H9 (cell line): ENCODE results near the gene AP4S1. TPM values are rescaled to one million over a fixed set of nuclear protein-coding genes. Genes with fewer than 3 reads are reported as not detected.

ENCODE experiments used
- DNase-seq: peaks from one replicate; pipeline ENCODE4 v3.0.0-alpha.2; 2017
- H2AFZ ChIP-seq: one replicate; pipeline ENCODE4 v1.6.1; 2013; ENCODE audit warnings: mild to moderate bottlenecking, low read length, control low read depth, moderate library complexity
- H2AK5ac ChIP-seq: 2 replicates; pipeline ENCODE4 v1.6.1; 2013; ENCODE audit warnings: low read length, control low read depth, mixed read lengths; ENCODE audit not compliant: insufficient read length
- H2BK120ac ChIP-seq: one replicate; pipeline ENCODE4 v1.6.1; 2013; ENCODE audit warnings: low read depth, mild to moderate bottlenecking, low read length, control low read depth, inconsistent platforms; ENCODE audit not compliant: poor library complexity, severe bottlenecking
- H2BK12ac ChIP-seq: 2 replicates; pipeline ENCODE4 v1.6.1; 2013; ENCODE audit warnings: low read length, control low read depth, mixed read lengths, low read depth; ENCODE audit not compliant: insufficient read length
- H2BK15ac ChIP-seq: 2 replicates; pipeline ENCODE4 v1.6.1; 2013; ENCODE audit warnings: low read depth, low read length, control low read depth
- H2BK20ac ChIP-seq: one replicate; pipeline ENCODE4 v1.6.1; 2013; ENCODE audit warnings: low read depth, mild to moderate bottlenecking, low read length, control low read depth, inconsistent platforms; ENCODE audit not compliant: poor library complexity, severe bottlenecking
- H2BK5ac ChIP-seq: 2 replicates; pipeline ENCODE4 v1.6.1; 2013; ENCODE audit warnings: low read length, control low read depth, mixed read lengths; ENCODE audit not compliant: insufficient read length
- H3K14ac ChIP-seq: 2 replicates; pipeline ENCODE4 v1.6.1; 2013; ENCODE audit warnings: low read length, control low read depth; ENCODE audit not compliant: insufficient read depth
- H3K18ac ChIP-seq: 2 replicates; pipeline ENCODE4 v1.6.1; 2013; ENCODE audit warnings: low read depth, mild to moderate bottlenecking, mixed read lengths, low read length, control low read depth; ENCODE audit not compliant: insufficient read length
- H3K23ac ChIP-seq: 2 replicates; pipeline ENCODE4 v1.6.1; 2013; ENCODE audit warnings: low read length, control low read depth, mixed read lengths, low read depth; ENCODE audit not compliant: insufficient read length
- H3K23me2 ChIP-seq: 2 replicates; pipeline ENCODE4 v1.6.1; 2013; ENCODE audit warnings: low read depth, mild to moderate bottlenecking, mixed read lengths, low read length, control low read depth; ENCODE audit not compliant: insufficient read length, poor library complexity, severe bottlenecking
- H3K27ac ChIP-seq: 2 replicates; pipeline ENCODE4 v1.5.1; 2013; ENCODE audit warnings: low read length, control low read depth, mixed read lengths, low read depth; ENCODE audit not compliant: insufficient read length
- H3K27me3 ChIP-seq: 2 replicates; pipeline ENCODE4 v1.6.1; 2013; ENCODE audit warnings: low read length, control low read depth, inconsistent platforms; ENCODE audit not compliant: insufficient read depth
- H3K4ac ChIP-seq: 2 replicates; pipeline ENCODE4 v1.6.1; 2013; ENCODE audit warnings: low read depth, mild to moderate bottlenecking, control low read depth, inconsistent platforms, low read length, moderate library complexity
- H3K4me1 ChIP-seq: 2 replicates; pipeline ENCODE4 v1.6.1; 2013; ENCODE audit warnings: low read length, control low read depth, inconsistent platforms; ENCODE audit not compliant: insufficient read depth
- H3K4me2 ChIP-seq: 2 replicates; pipeline ENCODE4 v1.6.1; 2013; ENCODE audit warnings: low read length, control low read depth, mixed read lengths; ENCODE audit not compliant: insufficient read length, insufficient read depth
- H3K56ac ChIP-seq: 2 replicates; pipeline ENCODE4 v1.6.1; 2013; ENCODE audit warnings: low read depth, mild to moderate bottlenecking, mixed read lengths, low read length, control low read depth; ENCODE audit not compliant: insufficient read length
- H3K79me1 ChIP-seq: 2 replicates; pipeline ENCODE4 v1.6.1; 2013; ENCODE audit warnings: low read depth, mild to moderate bottlenecking, moderate library complexity, low read length, control low read depth, inconsistent platforms; ENCODE audit not compliant: insufficient read depth, poor library complexity, severe bottlenecking
- H3K79me2 ChIP-seq: 2 replicates; pipeline ENCODE4 v1.6.1; 2013; ENCODE audit warnings: low read length, control low read depth, inconsistent platforms; ENCODE audit not compliant: insufficient read depth
- H3K9ac ChIP-seq: 2 replicates; pipeline ENCODE4 v1.6.1; 2013; ENCODE audit warnings: low read length, control low read depth, mixed read lengths; ENCODE audit not compliant: insufficient read length; ENCODE audit errors: extremely low read depth
- H3K9me3 ChIP-seq: one replicate; pipeline ENCODE4 v1.6.1; 2013; ENCODE audit warnings: low read depth, low read length, inconsistent platforms; ENCODE audit not compliant: control insufficient read depth
- H3T11ph ChIP-seq: one replicate; pipeline ENCODE4 v1.6.1; 2013; ENCODE audit warnings: mild to moderate bottlenecking, low read length, control low read depth, inconsistent platforms
- H4K20me1 ChIP-seq: one replicate; pipeline ENCODE4 v1.6.1; 2013; ENCODE audit not compliant: control insufficient read depth, insufficient read length, insufficient read depth
- H4K5ac ChIP-seq: 2 replicates; pipeline ENCODE4 v1.6.1; 2013; ENCODE audit warnings: low read depth, mild to moderate bottlenecking, mixed read lengths, low read length, control low read depth; ENCODE audit not compliant: insufficient read length
- H4K8ac ChIP-seq: replicated peaks from 2 replicates; pipeline ENCODE4 v1.6.1; 2013; ENCODE audit warnings: low read length, control low read depth, mixed read lengths, low read depth; ENCODE audit not compliant: insufficient read length
- H4K91ac ChIP-seq: 2 replicates; pipeline ENCODE4 v1.6.1; 2013; ENCODE audit warnings: low read depth, mild to moderate bottlenecking, moderate library complexity, mixed read lengths, low read length, control low read depth; ENCODE audit not compliant: insufficient read length
- H3K27ac Mint-ChIP-seq, 3 experiments: 2 replicates in 2 of 3; 3 replicates in 1 of 3; pipeline ENCODE4 v1.8.0; 2020 to 2021; ENCODE audit warnings: mixed read lengths in 3 of 3, mild to moderate bottlenecking in 1 of 3, moderate library complexity in 1 of 3
- H3K27me3 Mint-ChIP-seq: 2 replicates; pipeline ENCODE4 v1.8.0; 2021; ENCODE audit warnings: low read depth, mild to moderate bottlenecking, moderate library complexity, mixed read lengths
- H3K36me3 Mint-ChIP-seq, 3 experiments: 2 replicates in 2 of 3; 3 replicates in 1 of 3; pipeline ENCODE4 v1.8.0; 2020 to 2021; ENCODE audit warnings: low read depth in 3 of 3, mixed read lengths in 3 of 3; ENCODE audit not compliant: insufficient read depth in 1 of 3
- H3K4me1 Mint-ChIP-seq, 2 experiments: 2 replicates each; pipeline ENCODE4 v1.8.0; 2020; ENCODE audit warnings: mixed read lengths in 2 of 2
- H3K4me3 Mint-ChIP-seq, 2 experiments: 2 replicates in 1 of 2; 3 replicates in 1 of 2; pipeline ENCODE4 v1.8.0; 2020 to 2021; ENCODE audit warnings: mild to moderate bottlenecking in 2 of 2, mixed read lengths in 2 of 2, moderate library complexity in 1 of 2
- H3K9me3 Mint-ChIP-seq, 2 experiments: 2 replicates in 1 of 2; 3 replicates in 1 of 2; pipeline ENCODE4 v1.8.0; 2020; ENCODE audit warnings: mild to moderate bottlenecking in 2 of 2, mixed read lengths in 2 of 2, moderate library complexity in 1 of 2
- WGBS: extraction: QIAGEN DNeasy Blood & Tissue Kit; methylation state at CpG from one replicate; pipeline ENCODE4 v1.1.7; 2013; ENCODE audit warnings: missing lambda C conversion rate, low lambda C conversion rate, mixed read lengths; ENCODE audit not compliant: insufficient read length; ENCODE audit errors: extremely low coverage; 5-methylcytosine and 5-hydroxymethylcytosine counted together
- total RNA-seq: library from RNA; stranded (reverse); gene quantifications from 2 replicates; pipeline ENCODE4 v1.2.1, GENCODE V29; 2021
- TF ChIP-seq, protein P1 (sequence below): fragments of 200-600 bp; sonication (generic); conservative IDR thresholded peaks from 3 replicates; pipeline ENCODE4 v1.8.0; 2021; ENCODE audit warnings: antibody characterized with exemption, mild to moderate bottlenecking

The AP4S1 gene
- total RNA-seq, 1 experiment from 2014 or later, result 13.7 TPM

DNA sequence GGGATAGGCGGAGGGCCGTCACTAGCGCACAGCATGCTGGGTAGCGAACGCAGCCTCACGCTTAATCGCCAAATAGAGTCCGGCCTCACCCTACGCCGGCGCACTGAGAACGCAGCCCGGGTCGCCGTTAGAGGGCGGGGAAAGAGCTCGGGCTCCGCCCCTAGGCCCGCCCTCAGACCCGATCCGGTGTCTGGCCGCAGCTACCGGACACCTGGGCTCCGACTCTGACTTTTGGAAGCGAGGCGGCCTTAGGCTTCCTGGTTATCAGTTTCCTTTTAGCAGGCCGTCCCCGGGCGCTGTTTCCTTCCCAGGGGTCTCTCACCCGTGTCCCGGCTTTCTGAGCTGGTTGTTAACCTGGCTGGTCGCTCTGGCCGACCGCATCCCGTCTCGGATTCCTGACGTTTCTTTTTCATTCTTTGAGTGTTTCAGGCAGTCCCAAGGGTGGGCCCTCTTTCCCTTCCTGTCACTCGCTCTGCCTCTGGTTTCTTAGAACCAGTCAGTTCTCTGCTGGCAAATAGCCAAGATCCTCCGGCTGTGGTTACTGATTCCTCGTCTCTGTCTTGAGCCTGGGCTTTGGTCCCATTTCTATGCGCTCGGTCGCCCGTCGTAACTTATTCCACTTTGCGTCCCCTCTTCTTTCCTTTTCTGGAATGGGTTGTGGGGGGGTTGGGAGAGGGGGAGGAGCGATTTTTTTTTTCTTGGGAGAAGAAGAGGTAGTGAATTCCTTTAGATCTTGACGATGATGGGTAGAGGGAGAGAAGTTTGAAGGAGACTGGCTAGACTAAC is 1.2 kb downstream of the AP4S1 start:
- H4K91ac ChIP-seq, result no peak overlapping the region
- H3T11ph ChIP-seq, result no peak overlapping the region
- H3K23me2 ChIP-seq, result peaks cover 12% of the 10 kb centered on the region
- H3K14ac ChIP-seq, result no peak overlapping the region
- H3K79me2 ChIP-seq, result peaks cover 15% of the 10 kb centered on the region; the same call in 1 of the 2 replicates
- H3K27me3 ChIP-seq, result no peaks in the 10 kb centered on the region
- peak overlapping the region; percentile 91 for H3K4me2 ChIP-seq
- Mint-ChIP-seq H3K27me3 (no peaks in the 10 kb centered on the region), H3K27ac (peak overlapping the region; percentile 93 to 99 (median 97)), H3K9me3 (no peaks in the 10 kb centered on the region; a peak in 1 of 5 replicates), H3K4me3 (peak overlapping the region; percentile 74 to 91), H3K36me3 (peaks cover 4 to 9% (median 6%) of the 10 kb centered on the region in 3 experiments; a peak in 5 of 7 replicates), H3K4me1 (peaks cover 25 to 38% of the 10 kb centered on the region in 2 experiments)
- peak overlapping the region; percentile 90 for H3K27ac ChIP-seq
- H3K4ac ChIP-seq, result no peak overlapping the region
- H3K9ac ChIP-seq, result peak overlapping the region; percentile 93
- H4K20me1 ChIP-seq, result no peaks in the 10 kb centered on the region
- H4K5ac ChIP-seq, result no peak overlapping the region
- TF ChIP-seq, protein P1, sequence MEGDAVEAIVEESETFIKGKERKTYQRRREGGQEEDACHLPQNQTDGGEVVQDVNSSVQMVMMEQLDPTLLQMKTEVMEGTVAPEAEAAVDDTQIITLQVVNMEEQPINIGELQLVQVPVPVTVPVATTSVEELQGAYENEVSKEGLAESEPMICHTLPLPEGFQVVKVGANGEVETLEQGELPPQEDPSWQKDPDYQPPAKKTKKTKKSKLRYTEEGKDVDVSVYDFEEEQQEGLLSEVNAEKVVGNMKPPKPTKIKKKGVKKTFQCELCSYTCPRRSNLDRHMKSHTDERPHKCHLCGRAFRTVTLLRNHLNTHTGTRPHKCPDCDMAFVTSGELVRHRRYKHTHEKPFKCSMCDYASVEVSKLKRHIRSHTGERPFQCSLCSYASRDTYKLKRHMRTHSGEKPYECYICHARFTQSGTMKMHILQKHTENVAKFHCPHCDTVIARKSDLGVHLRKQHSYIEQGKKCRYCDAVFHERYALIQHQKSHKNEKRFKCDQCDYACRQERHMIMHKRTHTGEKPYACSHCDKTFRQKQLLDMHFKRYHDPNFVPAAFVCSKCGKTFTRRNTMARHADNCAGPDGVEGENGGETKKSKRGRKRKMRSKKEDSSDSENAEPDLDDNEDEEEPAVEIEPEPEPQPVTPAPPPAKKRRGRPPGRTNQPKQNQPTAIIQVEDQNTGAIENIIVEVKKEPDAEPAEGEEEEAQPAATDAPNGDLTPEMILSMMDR, result no peak
- H3K56ac ChIP-seq, result no peak overlapping the region
- H2BK20ac ChIP-seq, result no peak overlapping the region
- H3K18ac ChIP-seq, result peak overlapping the region; percentile 34
- H2BK15ac ChIP-seq, result no peak overlapping the region
- WGBS, result no CpG with 5 or more reads among the region's 48 CpGs
- H2AK5ac ChIP-seq, result no peak overlapping the region
- no peak overlapping the region for H4K8ac ChIP-seq
- H2AFZ ChIP-seq, result peak overlapping the region; percentile 84
- DNase-seq, result peak; percentile 98
- H3K23ac ChIP-seq, result no peak overlapping the region
- H3K4me1 ChIP-seq, result peaks cover 2% of the 10 kb centered on the region; the same call in 1 of the 2 replicates
- H2BK5ac ChIP-seq, result no peak overlapping the region
- no peak overlapping the region for H2BK12ac ChIP-seq
- H2BK120ac ChIP-seq, result no peak overlapping the region
- H3K9me3 ChIP-seq, result no peaks in the 10 kb centered on the region
- H3K79me1 ChIP-seq, result peaks cover 6% of the 10 kb centered on the region
